ENCODE data around the gene YJEFN3. TPM values are rescaled to one million over a fixed set of nuclear protein-coding genes. Genes with fewer than 3 reads are reported as not detected.

Gene YJEFN3
- total and polyA plus RNA-seq, 2 donors from 2014 or later, result 3.1 to 3.7 TPM

DNA sequence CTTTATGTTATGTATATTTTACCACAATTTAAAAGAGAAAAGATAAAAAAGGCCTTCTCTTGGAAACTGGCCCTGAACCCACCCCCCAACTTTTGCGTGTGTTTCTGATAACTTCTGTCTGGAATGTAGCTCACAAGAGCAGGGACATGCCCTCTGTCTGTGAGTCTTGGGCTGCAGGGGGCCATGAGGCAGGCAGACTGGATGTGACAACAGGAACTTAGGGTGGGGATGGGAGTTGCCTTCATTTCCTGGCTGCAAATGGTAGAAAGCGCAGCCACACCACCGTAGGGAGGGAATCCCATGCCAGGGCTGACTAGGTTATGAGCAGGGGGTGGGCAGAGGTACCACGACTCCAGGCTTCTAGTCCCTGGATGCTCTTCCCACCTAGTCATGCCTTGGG is 31.2 kb downstream of the YJEFN3 start:
- Histone ChIP-seq H3K4me1 (ENCODE audit: control insufficient read depth in 2 of 3, insufficient read depth in 2 of 3, low read depth in 1 of 3, low read length in 3 of 3) (no peaks in the 10 kb centered on the region), H3K27me3 (ENCODE audit: control insufficient read depth, insufficient read depth, low read length) (no peaks in the 10 kb centered on the region), H3K9ac (ENCODE audit: low read length in 3 of 3) (no peak overlapping the region), H3K36me3 (ENCODE audit: control insufficient read depth in 2 of 3, insufficient read depth in 3 of 3, low read length in 3 of 3) (no peaks in the 10 kb centered on the region), H3K9me3 (ENCODE audit: control insufficient read depth in 2 of 3, insufficient read depth in 1 of 3, low read length in 3 of 3) (no peaks in the 10 kb centered on the region), H3K4me3 (ENCODE audit: low read length in 3 of 3) (no peak overlapping the region), H3K27ac (ENCODE audit: low read depth in 2 of 2, low read length in 2 of 2) (no peak overlapping the region)
- intact Hi-C loops (cut with DNase I), result no loop called here
- DNase-seq (no peak), FAIRE-seq (no peak)
- TF ChIP-seq, protein P1, sequence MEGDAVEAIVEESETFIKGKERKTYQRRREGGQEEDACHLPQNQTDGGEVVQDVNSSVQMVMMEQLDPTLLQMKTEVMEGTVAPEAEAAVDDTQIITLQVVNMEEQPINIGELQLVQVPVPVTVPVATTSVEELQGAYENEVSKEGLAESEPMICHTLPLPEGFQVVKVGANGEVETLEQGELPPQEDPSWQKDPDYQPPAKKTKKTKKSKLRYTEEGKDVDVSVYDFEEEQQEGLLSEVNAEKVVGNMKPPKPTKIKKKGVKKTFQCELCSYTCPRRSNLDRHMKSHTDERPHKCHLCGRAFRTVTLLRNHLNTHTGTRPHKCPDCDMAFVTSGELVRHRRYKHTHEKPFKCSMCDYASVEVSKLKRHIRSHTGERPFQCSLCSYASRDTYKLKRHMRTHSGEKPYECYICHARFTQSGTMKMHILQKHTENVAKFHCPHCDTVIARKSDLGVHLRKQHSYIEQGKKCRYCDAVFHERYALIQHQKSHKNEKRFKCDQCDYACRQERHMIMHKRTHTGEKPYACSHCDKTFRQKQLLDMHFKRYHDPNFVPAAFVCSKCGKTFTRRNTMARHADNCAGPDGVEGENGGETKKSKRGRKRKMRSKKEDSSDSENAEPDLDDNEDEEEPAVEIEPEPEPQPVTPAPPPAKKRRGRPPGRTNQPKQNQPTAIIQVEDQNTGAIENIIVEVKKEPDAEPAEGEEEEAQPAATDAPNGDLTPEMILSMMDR (IDR thresholded peaks at IDR 0.05; ENCODE audit: borderline replicate concordance, extremely low read depth, insufficient read depth), result no peak

GRCh38 chr19:19561946-19562664 is 33.4 kb downstream of the YJEFN3 start:
- H3K4me3 ChIP-seq (ENCODE audit: low read length in 3 of 3), result no peak overlapping the region
- DNase-seq (no peak), FAIRE-seq (no peak)
- H3K27me3 ChIP-seq (ENCODE audit: control insufficient read depth, insufficient read depth, low read length), result no peaks in the 10 kb centered on the region
- intact Hi-C loops (cut with DNase I), result no loop called here
- H3K36me3 ChIP-seq (ENCODE audit: control insufficient read depth in 2 of 3, insufficient read depth in 3 of 3, low read length in 3 of 3), result no peaks in the 10 kb centered on the region
- no peaks in the 10 kb centered on the region for H3K4me1 ChIP-seq (ENCODE audit: control insufficient read depth in 2 of 3, insufficient read depth in 2 of 3, low read depth in 1 of 3, low read length in 3 of 3)
- H3K9ac ChIP-seq (ENCODE audit: low read length in 3 of 3), result no peak overlapping the region
- TF ChIP-seq, protein P1 (IDR thresholded peaks at IDR 0.05; ENCODE audit: borderline replicate concordance, extremely low read depth, insufficient read depth), result no peak
- H3K27ac ChIP-seq (ENCODE audit: low read depth in 2 of 2, low read length in 2 of 2), result no peak overlapping the region
- H3K9me3 ChIP-seq (ENCODE audit: control insufficient read depth in 2 of 3, insufficient read depth in 1 of 3, low read length in 3 of 3), result no peaks in the 10 kb centered on the region

DNA sequence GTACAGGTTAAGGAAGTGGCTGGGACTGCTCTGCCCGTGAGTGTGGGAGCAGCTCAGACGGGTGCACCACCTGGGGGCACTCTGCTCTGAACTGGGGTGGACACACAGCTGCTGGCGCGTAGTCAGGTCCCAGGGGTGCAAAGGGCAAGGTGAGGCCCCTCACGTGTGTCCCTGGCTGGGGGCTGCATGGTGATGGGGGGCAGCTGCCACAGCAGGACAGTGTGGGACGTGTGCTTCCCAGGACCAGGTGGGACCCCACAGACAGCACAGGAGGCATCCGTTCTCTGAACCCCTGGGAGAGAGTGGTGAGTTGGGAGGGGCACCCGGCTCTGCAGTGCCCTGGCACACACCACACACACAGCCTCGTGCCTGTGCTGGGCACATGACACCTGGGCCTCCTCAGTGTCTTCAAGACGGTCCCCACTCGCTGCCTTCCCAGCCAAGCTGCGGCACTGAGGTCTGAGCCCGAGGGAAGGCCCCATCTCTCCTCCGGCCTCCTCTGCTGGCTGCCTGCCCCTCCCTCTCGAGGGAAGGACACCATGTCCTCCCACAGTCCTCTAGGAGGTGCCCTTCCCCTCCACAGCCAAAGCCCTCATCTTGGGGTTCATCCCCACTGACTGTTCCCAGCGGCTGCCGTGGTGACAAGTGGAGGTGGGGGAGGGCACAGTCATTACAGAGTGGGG is 34.1 kb downstream of the YJEFN3 start:
- no peak overlapping the region for H3K27ac ChIP-seq (ENCODE audit: low read depth in 2 of 2, low read length in 2 of 2)
- no peak for FAIRE-seq
- no peaks in the 10 kb centered on the region for H3K9me3 ChIP-seq (ENCODE audit: control insufficient read depth in 2 of 3, insufficient read depth in 1 of 3, low read length in 3 of 3)
- no peaks in the 10 kb centered on the region for H3K4me1 ChIP-seq (ENCODE audit: control insufficient read depth in 2 of 3, insufficient read depth in 2 of 3, low read depth in 1 of 3, low read length in 3 of 3)
- intact Hi-C loops (cut with DNase I), result no loop called here
- no peaks in the 10 kb centered on the region for H3K36me3 ChIP-seq (ENCODE audit: control insufficient read depth in 2 of 3, insufficient read depth in 3 of 3, low read length in 3 of 3)
- TF ChIP-seq, protein P1 (IDR thresholded peaks at IDR 0.05; ENCODE audit: borderline replicate concordance, extremely low read depth, insufficient read depth), result no peak
- H3K27me3 ChIP-seq (ENCODE audit: control insufficient read depth, insufficient read depth, low read length), result no peaks in the 10 kb centered on the region
- no peak overlapping the region for H3K9ac ChIP-seq (ENCODE audit: low read length in 3 of 3)
- DNase-seq, result no peak
- no peak overlapping the region for H3K4me3 ChIP-seq (ENCODE audit: low read length in 3 of 3)
